WTC11 (cell line): ENCODE measurements around the gene ITGA5. TPM values are rescaled to one million over a fixed set of nuclear protein-coding genes. Genes with fewer than 3 reads are reported as not detected.

Experiments used
- ATAC-seq: fragments of 200-7000 bp; cut with Tn5 transposase; 2 replicates; pipeline ENCODE4 v1.10.0; 2021; ENCODE audit warnings: mild to moderate bottlenecking, moderate library complexity
- CTCF ChIA-PET: fragments of 300-600 bp; sonication (Branson Sonifier 250); formaldehyde crosslinking; loops from one replicate; lab custom pipeline; 2021; ENCODE audit warnings: antibody characterized with exemption; lab: Charles Lee
- POLR2A ChIA-PET: fragments of 350-600 bp; sonication (Branson Sonifier 250); formaldehyde crosslinking; loops from one replicate; lab custom pipeline; 2021; ENCODE audit warnings: antibody characterized with exemption; lab: Charles Lee
- DNase-seq: peaks from one replicate; pipeline ENCODE4 v3.0.0; 2021; ENCODE audit warnings: low spot score
- H3K27ac Mint-ChIP-seq: 2 replicates; pipeline ENCODE4 v1.8.0; 2021; ENCODE audit warnings: mixed read lengths
- H3K27me3 Mint-ChIP-seq: 2 replicates; pipeline ENCODE4 v1.8.0; 2021; ENCODE audit warnings: low read depth, mild to moderate bottlenecking, moderate library complexity, mixed read lengths
- H3K36me3 Mint-ChIP-seq: 2 replicates; pipeline ENCODE4 v1.8.0; 2021; ENCODE audit warnings: mixed read lengths
- H3K4me1 Mint-ChIP-seq: 2 replicates; pipeline ENCODE4 v1.8.0; 2022; ENCODE audit warnings: mixed read lengths
- H3K4me3 Mint-ChIP-seq: 2 replicates; pipeline ENCODE4 v1.8.0; 2021; ENCODE audit warnings: mild to moderate bottlenecking, moderate library complexity, mixed read lengths
- H3K9me3 Mint-ChIP-seq: 2 replicates; pipeline ENCODE4 v1.8.0; 2021; ENCODE audit warnings: mixed read lengths
- ELF4 ChIP-seq: sonication (generic); formaldehyde crosslinking; IDR thresholded peaks from 2 replicates; pipeline ENCODE4 v1.8.1; 2022; ENCODE audit warnings: low read depth, mild to moderate bottlenecking, moderate library complexity, missing genetic modification reagents
- FOXK1 ChIP-seq: sonication (generic); formaldehyde crosslinking; IDR thresholded peaks from 2 replicates; pipeline ENCODE4 v1.8.0; 2022; ENCODE audit warnings: mild to moderate bottlenecking, moderate library complexity, missing genetic modification reagents
- TEAD1 ChIP-seq: sonication (generic); formaldehyde crosslinking; IDR thresholded peaks from 2 replicates; pipeline ENCODE4 v1.8.0; 2022; ENCODE audit warnings: mild to moderate bottlenecking, missing genetic modification reagents
- ZBTB21 ChIP-seq: sonication (generic); formaldehyde crosslinking; IDR thresholded peaks from 2 replicates; pipeline ENCODE4 v1.8.1; 2023; ENCODE audit warnings: mild to moderate bottlenecking, missing genetic modification reagents, borderline replicate concordance
- total RNA-seq: library from RNA; stranded (reverse); gene quantifications from 3 replicates; pipeline ENCODE4 v1.2.3, GENCODE V29; 2021
- TF ChIP-seq, protein P1 (sequence below): fragments of 250-450 bp; sonication (Bioruptor Pico); IDR thresholded peaks from 2 replicates; pipeline ENCODE4 v2.1.2; 2022; ENCODE audit warnings: mild to moderate bottlenecking, moderate library complexity
- TF ChIP-seq, protein P2 (sequence below): fragments of 250-450 bp; sonication (Bioruptor Pico); IDR thresholded peaks from 2 replicates; pipeline ENCODE4 v1.9.0; 2021; ENCODE audit warnings: mild to moderate bottlenecking
- TF ChIP-seq, protein P3 (sequence below): sonication (generic); formaldehyde crosslinking; IDR thresholded peaks from 2 replicates; pipeline ENCODE4 v1.8.0; 2022; ENCODE audit warnings: mild to moderate bottlenecking, missing genetic modification reagents
- TF ChIP-seq, protein P4 (sequence below): sonication (generic); formaldehyde crosslinking; IDR thresholded peaks from 2 replicates; pipeline ENCODE4 v1.8.0; 2023; ENCODE audit warnings: mild to moderate bottlenecking, missing genetic modification reagents
- TF ChIP-seq, protein P5 (sequence below): sonication (generic); formaldehyde crosslinking; IDR thresholded peaks from 2 replicates; pipeline ENCODE4 v1.8.1; 2023; ENCODE audit warnings: mild to moderate bottlenecking, missing genetic modification reagents, moderate library complexity

The ITGA5 gene
- total RNA-seq, 1 experiment from 2014 or later, result 21.9 TPM

DNA sequence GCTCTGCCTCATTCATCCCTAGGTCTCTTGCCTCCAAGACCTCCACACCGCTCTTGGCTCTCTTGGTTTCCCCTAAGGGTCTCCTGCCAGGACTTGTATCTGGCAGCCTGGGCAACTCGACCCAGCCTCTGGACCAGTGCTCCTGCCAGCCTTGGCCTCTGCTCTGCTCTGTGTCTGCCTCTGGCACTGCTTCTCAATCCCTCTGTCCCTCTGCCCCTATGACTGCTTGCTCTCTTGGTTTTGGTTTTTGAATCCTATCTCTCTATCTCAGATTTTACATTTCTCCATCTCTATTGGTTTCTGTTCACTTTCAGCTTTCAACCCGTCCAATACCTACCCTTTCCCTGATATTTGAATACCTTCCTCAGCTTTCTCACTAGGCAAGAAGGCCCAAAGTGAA lies 6.3 kb downstream of the ITGA5 start (continued):
- no peak for TF ChIP-seq ZBTB21 (CRISPR knock-in tag)
- TF ChIP-seq, protein P1, sequence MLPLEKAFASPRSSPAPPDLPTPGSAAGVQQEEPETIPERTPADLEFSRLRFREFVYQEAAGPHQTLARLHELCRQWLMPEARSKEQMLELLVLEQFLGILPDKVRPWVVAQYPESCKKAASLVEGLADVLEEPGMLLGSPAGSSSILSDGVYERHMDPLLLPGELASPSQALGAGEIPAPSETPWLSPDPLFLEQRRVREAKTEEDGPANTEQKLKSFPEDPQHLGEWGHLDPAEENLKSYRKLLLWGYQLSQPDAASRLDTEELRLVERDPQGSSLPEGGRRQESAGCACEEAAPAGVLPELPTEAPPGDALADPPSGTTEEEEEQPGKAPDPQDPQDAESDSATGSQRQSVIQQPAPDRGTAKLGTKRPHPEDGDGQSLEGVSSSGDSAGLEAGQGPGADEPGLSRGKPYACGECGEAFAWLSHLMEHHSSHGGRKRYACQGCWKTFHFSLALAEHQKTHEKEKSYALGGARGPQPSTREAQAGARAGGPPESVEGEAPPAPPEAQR (CRISPR knock-in tag), result no peak
- TF ChIP-seq, protein P2, sequence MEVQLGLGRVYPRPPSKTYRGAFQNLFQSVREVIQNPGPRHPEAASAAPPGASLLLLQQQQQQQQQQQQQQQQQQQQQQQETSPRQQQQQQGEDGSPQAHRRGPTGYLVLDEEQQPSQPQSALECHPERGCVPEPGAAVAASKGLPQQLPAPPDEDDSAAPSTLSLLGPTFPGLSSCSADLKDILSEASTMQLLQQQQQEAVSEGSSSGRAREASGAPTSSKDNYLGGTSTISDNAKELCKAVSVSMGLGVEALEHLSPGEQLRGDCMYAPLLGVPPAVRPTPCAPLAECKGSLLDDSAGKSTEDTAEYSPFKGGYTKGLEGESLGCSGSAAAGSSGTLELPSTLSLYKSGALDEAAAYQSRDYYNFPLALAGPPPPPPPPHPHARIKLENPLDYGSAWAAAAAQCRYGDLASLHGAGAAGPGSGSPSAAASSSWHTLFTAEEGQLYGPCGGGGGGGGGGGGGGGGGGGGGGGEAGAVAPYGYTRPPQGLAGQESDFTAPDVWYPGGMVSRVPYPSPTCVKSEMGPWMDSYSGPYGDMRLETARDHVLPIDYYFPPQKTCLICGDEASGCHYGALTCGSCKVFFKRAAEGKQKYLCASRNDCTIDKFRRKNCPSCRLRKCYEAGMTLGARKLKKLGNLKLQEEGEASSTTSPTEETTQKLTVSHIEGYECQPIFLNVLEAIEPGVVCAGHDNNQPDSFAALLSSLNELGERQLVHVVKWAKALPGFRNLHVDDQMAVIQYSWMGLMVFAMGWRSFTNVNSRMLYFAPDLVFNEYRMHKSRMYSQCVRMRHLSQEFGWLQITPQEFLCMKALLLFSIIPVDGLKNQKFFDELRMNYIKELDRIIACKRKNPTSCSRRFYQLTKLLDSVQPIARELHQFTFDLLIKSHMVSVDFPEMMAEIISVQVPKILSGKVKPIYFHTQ (CRISPR knock-in tag), result no peak

DNA sequence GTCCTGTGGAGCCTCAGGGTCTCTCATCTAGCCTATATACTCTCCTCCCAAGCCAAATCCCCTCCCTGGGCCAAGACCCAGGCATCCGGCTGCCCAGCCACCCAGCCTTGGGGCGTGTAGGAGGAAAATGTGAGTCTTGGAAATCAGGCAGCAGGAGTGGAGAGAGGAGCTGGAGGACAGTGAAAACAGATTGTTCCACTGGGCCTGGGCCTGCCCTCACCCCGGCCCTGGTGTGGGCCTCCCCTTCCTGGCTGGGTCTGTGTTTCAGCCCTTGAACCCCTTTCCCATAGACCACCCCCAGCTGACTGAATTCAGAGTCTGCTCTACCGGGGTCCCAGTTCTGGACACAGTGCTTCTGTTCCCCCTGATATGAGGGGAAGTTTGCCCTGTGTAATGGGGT lies 6.7 kb downstream of the ITGA5 start:
- Mint-ChIP-seq H3K4me3 (no peak overlapping the region), H3K27me3 (peaks cover 10% of the 10 kb centered on the region), H3K4me1 (peaks cover 19% of the 10 kb centered on the region), H3K27ac (no peak overlapping the region), H3K9me3 (no peaks in the 10 kb centered on the region), H3K36me3 (peaks cover 4% of the 10 kb centered on the region; the same call in 1 of the 2 replicates)
- ATAC-seq (no peak), DNase-seq (no peak)
- POLR2A ChIA-PET, result interaction anchor here (1.5 to 1.8 kb wide), 2 partner anchors 13 to 15 kb away, joined by 3 to 4 read pairs; no protein-coding TSS in a partner anchor
- TF ChIP-seq TEAD1 (CRISPR knock-in tag) (no peak), ELF4 (CRISPR knock-in tag) (no peak)
- CTCF ChIA-PET, result interaction anchor here (0.5 to 6.5 kb wide), 6 partner anchors 12 to 210 kb away, joined by 3 to 78 read pairs (median 11); no protein-coding TSS in a partner anchor

DNA sequence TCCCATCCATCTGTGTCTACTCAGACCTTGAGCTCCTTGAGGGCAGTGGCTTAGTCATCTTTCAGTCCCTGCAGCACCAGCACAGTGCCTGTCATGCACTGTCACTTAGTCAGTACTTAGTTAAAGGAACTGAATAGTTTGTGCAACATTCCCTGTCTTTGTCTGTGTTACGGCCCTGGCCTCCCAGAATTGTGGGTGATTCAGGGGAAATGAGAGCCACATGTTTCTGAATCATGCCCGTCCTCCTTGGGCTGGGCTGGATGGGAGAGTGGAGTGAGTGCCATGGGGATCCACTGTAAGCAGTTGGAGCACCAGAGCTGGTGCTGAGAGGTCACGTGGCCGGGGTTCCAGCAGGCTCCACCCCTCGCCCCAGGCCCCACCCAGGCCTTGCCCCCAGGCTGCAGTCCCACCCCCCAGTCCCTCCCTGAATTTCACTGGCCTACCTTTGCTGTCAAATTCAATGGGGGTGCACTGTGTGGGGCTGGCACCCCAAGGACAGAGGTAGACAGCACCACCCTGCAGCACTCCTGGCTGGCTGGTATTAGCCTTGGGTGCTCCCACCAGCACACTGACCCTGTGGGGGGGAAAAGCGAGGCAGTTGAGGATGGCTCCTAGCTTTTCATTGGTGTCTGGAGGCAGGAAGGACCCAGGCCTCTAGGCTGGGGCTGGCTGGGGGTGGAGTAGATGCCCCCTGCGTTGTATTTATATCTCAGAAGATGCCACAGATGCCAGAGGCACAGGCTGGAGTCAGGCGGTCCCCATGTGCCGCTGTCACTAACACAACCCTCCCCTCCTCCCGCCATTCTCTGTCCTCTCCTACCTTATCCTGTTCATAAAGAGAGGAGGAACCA lies 7.5 kb downstream of the ITGA5 start:
- H3K36me3 Mint-ChIP-seq, result peaks cover 9% of the 10 kb centered on the region; the same call in 1 of the 2 replicates
- peaks cover 13% of the 10 kb centered on the region for H3K4me1 Mint-ChIP-seq
- no peak overlapping the region for H3K4me3 Mint-ChIP-seq
- TF ChIP-seq, protein P3, sequence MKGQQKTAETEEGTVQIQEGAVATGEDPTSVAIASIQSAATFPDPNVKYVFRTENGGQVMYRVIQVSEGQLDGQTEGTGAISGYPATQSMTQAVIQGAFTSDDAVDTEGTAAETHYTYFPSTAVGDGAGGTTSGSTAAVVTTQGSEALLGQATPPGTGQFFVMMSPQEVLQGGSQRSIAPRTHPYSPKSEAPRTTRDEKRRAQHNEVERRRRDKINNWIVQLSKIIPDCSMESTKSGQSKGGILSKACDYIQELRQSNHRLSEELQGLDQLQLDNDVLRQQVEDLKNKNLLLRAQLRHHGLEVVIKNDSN (CRISPR knock-in tag), result peak; percentile 86
- TF ChIP-seq, protein P4, sequence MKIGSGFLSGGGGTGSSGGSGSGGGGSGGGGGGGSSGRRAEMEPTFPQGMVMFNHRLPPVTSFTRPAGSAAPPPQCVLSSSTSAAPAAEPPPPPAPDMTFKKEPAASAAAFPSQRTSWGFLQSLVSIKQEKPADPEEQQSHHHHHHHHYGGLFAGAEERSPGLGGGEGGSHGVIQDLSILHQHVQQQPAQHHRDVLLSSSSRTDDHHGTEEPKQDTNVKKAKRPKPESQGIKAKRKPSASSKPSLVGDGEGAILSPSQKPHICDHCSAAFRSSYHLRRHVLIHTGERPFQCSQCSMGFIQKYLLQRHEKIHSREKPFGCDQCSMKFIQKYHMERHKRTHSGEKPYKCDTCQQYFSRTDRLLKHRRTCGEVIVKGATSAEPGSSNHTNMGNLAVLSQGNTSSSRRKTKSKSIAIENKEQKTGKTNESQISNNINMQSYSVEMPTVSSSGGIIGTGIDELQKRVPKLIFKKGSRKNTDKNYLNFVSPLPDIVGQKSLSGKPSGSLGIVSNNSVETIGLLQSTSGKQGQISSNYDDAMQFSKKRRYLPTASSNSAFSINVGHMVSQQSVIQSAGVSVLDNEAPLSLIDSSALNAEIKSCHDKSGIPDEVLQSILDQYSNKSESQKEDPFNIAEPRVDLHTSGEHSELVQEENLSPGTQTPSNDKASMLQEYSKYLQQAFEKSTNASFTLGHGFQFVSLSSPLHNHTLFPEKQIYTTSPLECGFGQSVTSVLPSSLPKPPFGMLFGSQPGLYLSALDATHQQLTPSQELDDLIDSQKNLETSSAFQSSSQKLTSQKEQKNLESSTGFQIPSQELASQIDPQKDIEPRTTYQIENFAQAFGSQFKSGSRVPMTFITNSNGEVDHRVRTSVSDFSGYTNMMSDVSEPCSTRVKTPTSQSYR (CRISPR knock-in tag), result no peak
- TF ChIP-seq, protein P5, sequence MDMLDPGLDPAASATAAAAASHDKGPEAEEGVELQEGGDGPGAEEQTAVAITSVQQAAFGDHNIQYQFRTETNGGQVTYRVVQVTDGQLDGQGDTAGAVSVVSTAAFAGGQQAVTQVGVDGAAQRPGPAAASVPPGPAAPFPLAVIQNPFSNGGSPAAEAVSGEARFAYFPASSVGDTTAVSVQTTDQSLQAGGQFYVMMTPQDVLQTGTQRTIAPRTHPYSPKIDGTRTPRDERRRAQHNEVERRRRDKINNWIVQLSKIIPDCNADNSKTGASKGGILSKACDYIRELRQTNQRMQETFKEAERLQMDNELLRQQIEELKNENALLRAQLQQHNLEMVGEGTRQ (CRISPR knock-in tag), result peak; percentile 91
- TF ChIP-seq FOXK1, result no peak
- CTCF ChIA-PET, result interaction anchor here (0.9 to 6.5 kb wide), 8 partner anchors 9 to 32 kb away, joined by 3 to 78 read pairs (median 6); no protein-coding TSS in a partner anchor
- POLR2A ChIA-PET, result interaction anchor here (1.5 to 1.8 kb wide), 2 partner anchors 12 to 15 kb away, joined by 3 to 4 read pairs; no protein-coding TSS in a partner anchor
- H3K9me3 Mint-ChIP-seq, result no peaks in the 10 kb centered on the region
- peak; percentile 59 for DNase-seq
- H3K27me3 Mint-ChIP-seq, result peaks cover 7% of the 10 kb centered on the region
- no peak overlapping the region; the same call in 1 of the 2 replicates for H3K27ac Mint-ChIP-seq
- peak; percentile 91 for ATAC-seq
